SK-N-SH (cell line): ENCODE measurements around the gene PCNX3. TPM values are rescaled to one million over a fixed set of nuclear protein-coding genes. Genes with fewer than 3 reads are reported as not detected.
A peak's percentile ranks its signal among the peaks of the same experiment; 100 is the strongest.
"Not testable (repeated sequence)": the region's sequence is repeated elsewhere in the genome, so short reads cannot be mapped to it uniquely, and the experiment has no call there.

Experiments used
- CTCF ChIA-PET: fragments of 300-600, 350-600 bp; formaldehyde crosslinking; extraction: SDS; loops from one replicate; lab custom pipeline; 2021; lab: Yijun Ruan, JAX
- POLR2A ChIA-PET: fragments of 350-600 bp; sonication (Branson Sonifier 250); formaldehyde crosslinking; extraction: SDS; loops from one replicate; lab custom pipeline; 2020; ENCODE audit warnings: antibody characterized with exemption, inconsistent platforms; lab: Yijun Ruan, JAX
- DNase-seq: peaks from one replicate; pipeline ENCODE4 v3.0.0; 2012
- H2AFZ ChIP-seq: fragments of 200-600 bp; sonication (generic); 2 replicates; pipeline ENCODE4 v1.8.1; 2016; ENCODE audit warnings: antibody characterized with exemption, mild to moderate bottlenecking, low read depth
- H3F3A ChIP-seq: fragments of 200-600 bp; sonication (generic); replicated peaks from 2 replicates; pipeline ENCODE3; 2016; ENCODE audit warnings: antibody characterized with exemption, mild to moderate bottlenecking; ENCODE audit not compliant: insufficient read depth
- H3K27ac ChIP-seq, 2 experiments: fragments of 200-500 bp in 1 of 2; fragments of 200-600 bp in 1 of 2; sonication (Bioruptor generic) in 1 of 2; sonication (generic), shearing (Covaris generic) in 1 of 2; 2 replicates each; pipeline versions ENCODE4 v1.5.1 to v1.6.1; 2014 to 2016; ENCODE audit warnings: low read depth in 2 of 2, inconsistent platforms in 1 of 2, low read length in 1 of 2, mild to moderate bottlenecking in 1 of 2, mixed read lengths in 1 of 2
- H3K27me3 ChIP-seq: fragments of 200-600 bp; sonication (generic), shearing (Covaris generic); 2 replicates; pipeline ENCODE4 v1.6.1; 2016; ENCODE audit warnings: mixed run types; ENCODE audit not compliant: insufficient read depth
- H3K36me3 ChIP-seq, 2 experiments: fragments of 200-500 bp in 1 of 2; fragments of 200-600 bp in 1 of 2; sonication (Bioruptor generic) in 1 of 2; sonication (generic) in 1 of 2; replicated peaks in 1 of 2; 2 replicates each; pipeline versions ENCODE3 to v1.5.1; 2014 to 2016; ENCODE audit warnings: low read length in 1 of 2, mild to moderate bottlenecking in 1 of 2; ENCODE audit not compliant: insufficient read depth in 2 of 2, control insufficient read depth in 1 of 2
- H3K4me1 ChIP-seq, 2 experiments: fragments of 200-500 bp in 1 of 2; fragments of 200-600 bp in 1 of 2; sonication (Bioruptor generic) in 1 of 2; sonication (generic), shearing (Covaris generic) in 1 of 2; 2 replicates each; pipeline versions ENCODE4 v1.5.1 to v1.6.1; 2014 to 2016; ENCODE audit warnings: low read depth in 1 of 2, low read length in 1 of 2, mixed run types in 1 of 2; ENCODE audit not compliant: insufficient read depth in 2 of 2, control insufficient read depth in 1 of 2
- H3K4me2 ChIP-seq: fragments of 200-600 bp; sonication (generic), shearing (Covaris generic); 2 replicates; pipeline ENCODE4 v1.6.1; 2017; ENCODE audit warnings: mixed run types
- H3K4me3 ChIP-seq, 2 experiments: fragments of 200-500 bp in 1 of 2; fragments of 200-600 bp in 1 of 2; sonication (Bioruptor generic) in 1 of 2; sonication (generic), shearing (Covaris generic) in 1 of 2; 2 replicates each; pipeline versions ENCODE4 v1.5.1 to v1.8.1; 2014 to 2016; ENCODE audit warnings: low read depth in 2 of 2, inconsistent platforms in 1 of 2, low read length in 1 of 2, mild to moderate bottlenecking in 1 of 2, mixed read lengths in 1 of 2, moderate library complexity in 1 of 2
- H3K79me2 ChIP-seq: fragments of 200-600 bp; sonication (generic); 2 replicates; pipeline ENCODE4 v1.8.1; 2017; ENCODE audit warnings: mild to moderate bottlenecking; ENCODE audit not compliant: insufficient read depth
- H3K9ac ChIP-seq: fragments of 200-600 bp; sonication (generic); 2 replicates; pipeline ENCODE4 v1.6.1; 2017; ENCODE audit warnings: mixed run types
- H3K9me2 ChIP-seq: fragments of 200-600 bp; sonication (generic); 2 replicates; pipeline ENCODE4 v1.6.1; 2017; ENCODE audit warnings: mixed run types
- H3K9me3 ChIP-seq: fragments of 200-600 bp; sonication (generic); 2 replicates; pipeline ENCODE4 v1.6.1; 2017; ENCODE audit warnings: mixed run types, mild to moderate bottlenecking, moderate library complexity
- H4K20me1 ChIP-seq: fragments of 200-600 bp; sonication (generic); 2 replicates; pipeline ENCODE4 v1.6.1; 2017; ENCODE audit warnings: mild to moderate bottlenecking, mixed run types; ENCODE audit not compliant: insufficient read depth
- CTCF ChIP-seq: fragments of 200-600 bp; sonication (generic); IDR thresholded peaks from 2 replicates; pipeline ENCODE4 v1.6.1; 2017; ENCODE audit warnings: antibody characterized with exemption, mild to moderate bottlenecking, moderate library complexity
- FOXM1 ChIP-seq: IDR thresholded peaks from 2 replicates; pipeline ENCODE4 v1.4.0; 2012; ENCODE audit warnings: low read depth, mild to moderate bottlenecking
- GABPA ChIP-seq: IDR thresholded peaks from 2 replicates; pipeline ENCODE4 v1.4.0; 2012; ENCODE audit warnings: low read depth, mild to moderate bottlenecking
- GATA2 ChIP-seq: sonication (generic); formaldehyde crosslinking; IDR thresholded peaks from 2 replicates; pipeline ENCODE4 v1.5.0; 2020; ENCODE audit warnings: mild to moderate bottlenecking, missing genetic modification reagents
- MXI1 ChIP-seq: IDR thresholded peaks from 2 replicates; pipeline ENCODE4 v1.6.1; 2012; ENCODE audit warnings: mild to moderate bottlenecking, low read depth, low read length, improper control_type of control experiment
- NFIC ChIP-seq: IDR thresholded peaks from 2 replicates; pipeline ENCODE4 v1.4.0; 2012; ENCODE audit warnings: borderline replicate concordance
- NRF1 ChIP-seq: IDR thresholded peaks from 2 replicates; pipeline ENCODE4 v1.6.1; 2012; ENCODE audit warnings: low read depth, mild to moderate bottlenecking, low read length
- POLR2AphosphoS5 ChIP-seq: IDR thresholded peaks from 2 replicates; pipeline ENCODE4 v1.6.1; 2012; ENCODE audit warnings: low read depth, low read length
- RAD21 ChIP-seq: IDR thresholded peaks from 2 replicates; pipeline ENCODE4 v1.6.1; 2012; ENCODE audit warnings: mild to moderate bottlenecking, low read length
- RCOR1 ChIP-seq: fragments of 150-350 bp; IDR thresholded peaks from 2 replicates; pipeline ENCODE4 v1.6.1; 2017; ENCODE audit warnings: antibody characterized with exemption, low read length
- RXRA ChIP-seq: IDR thresholded peaks from 2 replicates; pipeline ENCODE4 v1.4.0; 2012; ENCODE audit warnings: low read depth, mild to moderate bottlenecking, borderline replicate concordance
- SIN3A ChIP-seq: IDR thresholded peaks from 2 replicates; pipeline ENCODE4 v1.6.1; 2012; ENCODE audit warnings: low read depth, mild to moderate bottlenecking, low read length, moderate library complexity, borderline replicate concordance
- SMC3 ChIP-seq: IDR thresholded peaks from 2 replicates; pipeline ENCODE4 v1.6.1; 2012; ENCODE audit warnings: low read depth, low read length, improper control_type of control experiment
- TAF1 ChIP-seq: IDR thresholded peaks from 2 replicates; pipeline ENCODE4 v1.6.1; 2012; ENCODE audit warnings: low read depth, mild to moderate bottlenecking, low read length, moderate library complexity, borderline replicate concordance
- TCF12 ChIP-seq: IDR thresholded peaks from 2 replicates; pipeline ENCODE4 v1.4.0; 2012
- WGBS: methylation state at CpG from one replicate; pipeline ENCODE4 v1.1.6; 2017; ENCODE audit warnings: low lambda C conversion rate; 5-methylcytosine and 5-hydroxymethylcytosine counted together
- polyA plus RNA-seq, 3 experiments: library from polyadenylated mRNA; depleted of rRNA; stranded (reverse); fragments of >200 nt; gene quantifications; 2 replicates each; pipeline ENCODE4 v1.2.3, GENCODE V29; 2012
- TF ChIP-seq, protein P1 (sequence below): fragments of 150-350 bp; IDR thresholded peaks from 2 replicates; pipeline ENCODE4 v1.6.1; 2016; ENCODE audit warnings: mild to moderate bottlenecking, low read depth, low read length

PCNX3 gene
- polyA plus RNA-seq, 1 of the 3 experiments (the other 2 are of a cell fraction): 33.7 TPM

- TF ChIP-seq, protein P1, sequence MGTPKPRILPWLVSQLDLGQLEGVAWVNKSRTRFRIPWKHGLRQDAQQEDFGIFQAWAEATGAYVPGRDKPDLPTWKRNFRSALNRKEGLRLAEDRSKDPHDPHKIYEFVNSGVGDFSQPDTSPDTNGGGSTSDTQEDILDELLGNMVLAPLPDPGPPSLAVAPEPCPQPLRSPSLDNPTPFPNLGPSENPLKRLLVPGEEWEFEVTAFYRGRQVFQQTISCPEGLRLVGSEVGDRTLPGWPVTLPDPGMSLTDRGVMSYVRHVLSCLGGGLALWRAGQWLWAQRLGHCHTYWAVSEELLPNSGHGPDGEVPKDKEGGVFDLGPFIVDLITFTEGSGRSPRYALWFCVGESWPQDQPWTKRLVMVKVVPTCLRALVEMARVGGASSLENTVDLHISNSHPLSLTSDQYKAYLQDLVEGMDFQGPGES: no peak
- TF ChIP-seq NFIC: no peak
- TF ChIP-seq TAF1: no peak
- no peak for TF ChIP-seq RXRA
- TF ChIP-seq GABPA: no peak
Observed at GRCh38 chr11:65637032-65637557, 21.5 kb downstream of the PCNX3 start (continued).

DNA sequence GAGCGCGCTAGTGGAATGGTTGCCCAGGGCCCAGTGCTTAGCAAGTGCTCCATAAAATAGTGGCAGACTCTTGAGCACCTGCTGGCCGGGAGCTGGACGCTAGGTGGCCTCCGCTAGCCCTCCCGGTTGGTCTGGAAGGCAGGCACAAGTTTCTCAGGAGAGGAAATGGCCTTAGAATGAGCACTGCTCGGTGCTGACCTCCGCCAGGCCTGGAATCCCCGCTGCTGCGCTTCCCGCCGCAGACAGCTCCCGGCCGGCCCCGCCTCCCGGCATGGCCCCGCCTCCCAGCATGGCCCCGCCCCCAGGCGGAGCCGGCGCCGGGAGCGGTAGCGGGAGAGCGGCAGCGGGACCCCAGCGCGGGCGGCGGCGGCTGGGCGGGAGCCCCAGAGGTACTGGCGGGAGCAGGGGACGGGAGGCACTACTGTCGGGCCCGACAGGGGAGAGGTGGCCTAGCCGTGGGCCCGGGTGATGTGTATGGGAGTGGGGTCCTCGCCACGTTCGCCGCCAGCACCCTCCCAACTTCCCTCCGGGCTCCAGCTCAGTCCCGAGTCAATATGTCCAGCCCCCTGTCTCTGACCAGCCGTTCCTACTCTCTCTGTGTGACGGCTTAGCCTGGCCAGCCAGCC lies 22.3 kb downstream of the PCNX3 start, which contains the start of gene SIPA1:
Gene SIPA1, plus strand, starts transcription at position 308 of the 626 bp plus-strand sequence. CDS start 2,821 bp downstream, outside the sequence.
- no peak within 1 kb of the TSS for H2AFZ ChIP-seq
- WGBS: 14% methylated on average over 17 of the region's 46 CpGs

DNA sequence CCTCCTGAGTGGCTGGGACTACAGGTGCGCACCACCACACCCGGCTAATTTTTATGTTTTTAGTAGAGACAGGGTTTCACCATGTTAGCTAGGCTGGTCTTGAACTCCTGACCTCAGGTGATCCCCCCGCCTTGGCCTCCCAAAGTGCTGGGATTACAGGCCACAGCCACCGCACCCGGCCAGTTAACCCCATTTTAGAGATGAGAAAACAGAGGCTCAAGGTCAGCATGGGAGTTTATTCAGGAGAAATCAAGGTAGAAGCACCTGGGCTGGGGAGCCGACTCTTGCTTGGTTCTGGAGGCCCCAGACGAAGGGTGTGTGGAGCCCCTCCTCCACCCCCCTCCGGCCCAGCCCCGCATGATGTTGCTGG lies 23.6 kb downstream of the PCNX3 start:
- not testable (repeated sequence) for H3K9ac ChIP-seq, H3K27ac ChIP-seq, H3K9me2 ChIP-seq, DNase-seq, H3K27me3 ChIP-seq, H3K9me3 ChIP-seq, H2AFZ ChIP-seq, H4K20me1 ChIP-seq, H3K4me3 ChIP-seq
- H3K36me3 ChIP-seq: peaks cover 3 to 32% of the 10 kb centered on the region in 2 experiments
- peaks cover 24% of the 10 kb centered on the region for H3F3A ChIP-seq
- peaks cover 5 to 25% of the 10 kb centered on the region in 2 experiments; a peak in 3 of 4 replicates for H3K4me1 ChIP-seq
- POLR2A ChIA-PET: interaction anchor here (1.1 to 3.9 kb wide), 4 partner anchors 10 to 80 kb away, joined by 3 to 25 read pairs (median 8); no protein-coding TSS in a partner anchor
- CTCF ChIA-PET: interaction anchor here (0.7 to 4.5 kb wide), 7 partner anchors 10 to 221 kb away, joined by 3 to 42 read pairs (median 5); partner anchors contain the start of genes FAM89B and MUS81
- 97% methylated on average over 5 of the region's 9 CpGs for whole genome bisulfite sequencing
- peak overlapping the region; percentile 99; the same call in 1 of the 2 replicates for H3K4me2 ChIP-seq
- peaks cover 16% of the 10 kb centered on the region for H3K79me2 ChIP-seq

More for the DNA sequence above, 22.3 kb downstream of the PCNX3 start, which contains the start of gene SIPA1:
- Histone ChIP-seq H3K9me3 (no peaks in the 10 kb centered on the region), H3K9ac (peak within 1 kb of the TSS; percentile 68), H3F3A (peaks cover 19% of the 10 kb centered on the region), H4K20me1 (peaks cover 9% of the 10 kb centered on the region), H3K36me3 (peaks cover 3 to 44% of the 10 kb centered on the region in 2 experiments), H3K27me3 (no peaks in the 10 kb centered on the region), H3K79me2 (peaks cover 16% of the 10 kb centered on the region), H3K27ac (peak within 1 kb of the TSS; percentile 61 to 92; a peak in 3 of 4 replicates), H3K4me3 (peak within 1 kb of the TSS; percentile 81 to 89), H3K4me1 (peaks cover 5 to 25% of the 10 kb centered on the region in 2 experiments; a peak in 3 of 4 replicates), H3K4me2 (peak within 1 kb of the TSS; percentile 99), H3K9me2 (no peaks in the 10 kb centered on the region)
- DNase-seq: peak; percentile 96
- POLR2A ChIA-PET: interaction anchor here (0.6 to 3.9 kb wide), 9 partner anchors 9 to 97 kb away, joined by 3 to 25 read pairs (median 5); partner anchors contain the start of genes EHBP1L1, PCNX3 and RELA
- CTCF ChIA-PET: interaction anchor here (0.6 to 4.5 kb wide), 21 partner anchors 8 to 384 kb away, joined by 3 to 42 read pairs (median 4); partner anchors contain the start of genes FAM89B, KAT5, MUS81 and RELA
- TF ChIP-seq TCF12 (peak; percentile 26; the same call in 1 of the 2 replicates), POLR2AphosphoS5 (peak; percentile 55), MXI1 (peak; percentile 59; the same call in 1 of the 2 replicates), TAF1 (peak; percentile 51; the same call in 1 of the 2 replicates), SIN3A (peak; percentile 54; the same call in 1 of the 2 replicates), GATA2 (CRISPR knock-in tag) (no peak), RAD21 (peak; percentile 56), FOXM1 (no peak), NRF1 (peak; percentile 17; the same call in 1 of the 2 replicates), SMC3 (peak; percentile 39), CTCF (peak; percentile 56), RCOR1 (peak; percentile 47; the same call in 1 of the 2 replicates)
- TF ChIP-seq, protein P1: no peak
